Suprapubic skin (tissue), 4 donors: Measurements from ENCODE around the gene CFAP45.

Experiments used
- EP300 ChIP-seq: sonication (generic); formaldehyde crosslinking; IDR thresholded peaks from one replicate; pipeline ENCODE4 v1.6.1; 2017; ENCODE audit warnings: antibody characterized with exemption
- POLR2A ChIP-seq, 2 donors: fragments of 450-650 bp; IDR thresholded peaks; one replicate each; pipeline ENCODE4 v1.6.1; 2017; ENCODE audit warnings: antibody characterized with exemption in 2 of 2, mild to moderate bottlenecking in 2 of 2, moderate library complexity in 2 of 2
- POLR2AphosphoS5 ChIP-seq, 3 donors: sonication (generic); formaldehyde crosslinking; IDR thresholded peaks; one replicate each; pipeline ENCODE4 v1.6.1; 2017; ENCODE audit warnings: antibody characterized with exemption in 3 of 3
- TF ChIP-seq, protein P1 (sequence below), 2 donors: fragments of 200-600 bp in 1 of 2; fragments of 450-650 bp in 1 of 2; sonication (generic) in 1 of 2; IDR thresholded peaks; one replicate each; pipeline ENCODE4 v1.5.1; 2016 to 2019; ENCODE audit warnings: antibody characterized with exemption in 2 of 2, mild to moderate bottlenecking in 1 of 2, moderate library complexity in 1 of 2

GRCh38 chr1:159946242-159947187, 46.5 kb upstream of the CFAP45 start:
- TF ChIP-seq, protein P1, sequence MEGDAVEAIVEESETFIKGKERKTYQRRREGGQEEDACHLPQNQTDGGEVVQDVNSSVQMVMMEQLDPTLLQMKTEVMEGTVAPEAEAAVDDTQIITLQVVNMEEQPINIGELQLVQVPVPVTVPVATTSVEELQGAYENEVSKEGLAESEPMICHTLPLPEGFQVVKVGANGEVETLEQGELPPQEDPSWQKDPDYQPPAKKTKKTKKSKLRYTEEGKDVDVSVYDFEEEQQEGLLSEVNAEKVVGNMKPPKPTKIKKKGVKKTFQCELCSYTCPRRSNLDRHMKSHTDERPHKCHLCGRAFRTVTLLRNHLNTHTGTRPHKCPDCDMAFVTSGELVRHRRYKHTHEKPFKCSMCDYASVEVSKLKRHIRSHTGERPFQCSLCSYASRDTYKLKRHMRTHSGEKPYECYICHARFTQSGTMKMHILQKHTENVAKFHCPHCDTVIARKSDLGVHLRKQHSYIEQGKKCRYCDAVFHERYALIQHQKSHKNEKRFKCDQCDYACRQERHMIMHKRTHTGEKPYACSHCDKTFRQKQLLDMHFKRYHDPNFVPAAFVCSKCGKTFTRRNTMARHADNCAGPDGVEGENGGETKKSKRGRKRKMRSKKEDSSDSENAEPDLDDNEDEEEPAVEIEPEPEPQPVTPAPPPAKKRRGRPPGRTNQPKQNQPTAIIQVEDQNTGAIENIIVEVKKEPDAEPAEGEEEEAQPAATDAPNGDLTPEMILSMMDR (IDR thresholded peaks at IDR 0.05) = no peak
- TF ChIP-seq POLR2A (IDR thresholded peaks at IDR 0.05) (no peak), POLR2AphosphoS5 (IDR thresholded peaks at IDR 0.05) (no peak), EP300 (no peak)
